Liver (tissue), 9 donors: ENCODE data around the gene HLA-DRB5. TPM values are rescaled to one million over a fixed set of nuclear protein-coding genes. Genes with fewer than 3 reads are reported as not detected.

Experiments used
- DNase-seq: peaks from one replicate; pipeline ENCODE4 v3.0.0-alpha.2; 2017; ENCODE audit warnings: low spot score
- H3K27ac ChIP-seq, 2 donors: one replicate each; pipeline ENCODE4 v1.7.0; 2013; ENCODE audit warnings: inconsistent platforms in 2 of 2, low read length in 2 of 2, control low read depth in 1 of 2, low read depth in 1 of 2, mild to moderate bottlenecking in 1 of 2
- H3K27me3 ChIP-seq, 4 donors: one replicate each; pipeline versions ENCODE4 v1.6.1 to v1.7.0; 2013; ENCODE audit warnings: low read length in 3 of 4, inconsistent platforms in 1 of 4, mild to moderate bottlenecking in 1 of 4, moderate library complexity in 1 of 4; ENCODE audit not compliant: control insufficient read depth in 4 of 4, insufficient read depth in 4 of 4
- H3K36me3 ChIP-seq, 4 donors: one replicate each; pipeline versions ENCODE4 v1.6.1 to v1.7.0; 2013; ENCODE audit warnings: low read length in 3 of 4, mild to moderate bottlenecking in 3 of 4, low read depth in 1 of 4, moderate library complexity in 1 of 4; ENCODE audit not compliant: control insufficient read depth in 4 of 4, insufficient read depth in 3 of 4
- H3K4me1 ChIP-seq, 4 donors: one replicate each; pipeline versions ENCODE4 v1.6.1 to v1.7.0; 2013; ENCODE audit warnings: low read length in 3 of 4, mild to moderate bottlenecking in 3 of 4, moderate library complexity in 1 of 4; ENCODE audit not compliant: control insufficient read depth in 4 of 4, insufficient read depth in 4 of 4
- H3K4me3 ChIP-seq, 3 donors: one replicate each; pipeline versions ENCODE4 v1.6.1 to v1.7.0; 2013; ENCODE audit warnings: low read length in 3 of 3, control low read depth in 1 of 3, low read depth in 1 of 3, mild to moderate bottlenecking in 1 of 3
- H3K9ac ChIP-seq, 2 donors: one replicate each; pipeline ENCODE4 v1.7.0; 2013; ENCODE audit warnings: low read length in 2 of 2, mild to moderate bottlenecking in 2 of 2, moderate library complexity in 2 of 2, control low read depth in 1 of 2, low read depth in 1 of 2
- H3K9me3 ChIP-seq, 4 donors: one replicate each; pipeline versions ENCODE4 v1.6.1 to v1.7.0; 2013; ENCODE audit warnings: low read length in 3 of 4; ENCODE audit not compliant: control insufficient read depth in 4 of 4
- EGR1 ChIP-seq, 2 donors: IDR thresholded peaks; 2 replicates each; pipeline ENCODE4 v1.6.1; 2016 to 2018; ENCODE audit warnings: antibody characterized with exemption in 2 of 2, low read depth in 2 of 2
- FOXA1 ChIP-seq: IDR thresholded peaks from 2 replicates; pipeline ENCODE4 v1.6.1; 2016; ENCODE audit warnings: antibody characterized with exemption
- FOXA2 ChIP-seq: IDR thresholded peaks from 2 replicates; pipeline ENCODE4 v1.6.1; 2016; ENCODE audit warnings: antibody characterized with exemption
- GABPA ChIP-seq, 2 donors: IDR thresholded peaks in 1 of 2; conservative IDR thresholded peaks in 1 of 2; 2 replicates each; pipeline ENCODE4 v1.6.1; 2016; ENCODE audit warnings: antibody characterized with exemption in 2 of 2, mild to moderate bottlenecking in 1 of 2, moderate library complexity in 1 of 2
- HNF4A ChIP-seq, 2 donors: conservative IDR thresholded peaks; 2 replicates each; pipeline ENCODE4 v1.6.1; 2016; ENCODE audit warnings: antibody characterized with exemption in 2 of 2, mild to moderate bottlenecking in 2 of 2
- HNF4G ChIP-seq: IDR thresholded peaks from 2 replicates; pipeline ENCODE4 v1.6.1; 2016; ENCODE audit warnings: antibody characterized with exemption
- JUND ChIP-seq, 2 donors: IDR thresholded peaks; 2 replicates each; pipeline ENCODE4 v1.6.1; 2016; ENCODE audit warnings: antibody characterized with exemption in 2 of 2
- NR2F2 ChIP-seq: IDR thresholded peaks from 2 replicates; pipeline ENCODE4 v1.6.1; 2016; ENCODE audit warnings: antibody characterized with exemption
- RAD21 ChIP-seq, 2 donors: IDR thresholded peaks; 2 replicates each; pipeline ENCODE4 v1.6.1; 2016; ENCODE audit warnings: antibody characterized with exemption in 2 of 2, mild to moderate bottlenecking in 2 of 2
- RXRA ChIP-seq, 2 donors: IDR thresholded peaks; 2 replicates each; pipeline ENCODE4 v1.6.1; 2017 to 2018; ENCODE audit warnings: antibody characterized with exemption in 2 of 2, mild to moderate bottlenecking in 1 of 2
- SP1 ChIP-seq: IDR thresholded peaks from 2 replicates; pipeline ENCODE4 v1.6.1; 2018; ENCODE audit warnings: antibody characterized with exemption, mild to moderate bottlenecking
- TAF1 ChIP-seq: conservative IDR thresholded peaks from 2 replicates; pipeline ENCODE4 v1.6.1; 2016; ENCODE audit warnings: antibody characterized with exemption, mild to moderate bottlenecking
- YY1 ChIP-seq: IDR thresholded peaks from 2 replicates; pipeline ENCODE4 v1.6.1; 2016; ENCODE audit warnings: antibody characterized with exemption, mild to moderate bottlenecking
- WGBS: extraction: QIAGEN DNeasy Blood & Tissue Kit; methylation state at CpG from one replicate; pipeline ENCODE4 v1.1.7; 2013; 5-methylcytosine and 5-hydroxymethylcytosine counted together
- polyA plus RNA-seq, 2 donors: library from polyadenylated mRNA; stranded (reverse) in 1 of 2; unstranded in 1 of 2; fragments of 200-250 nt in 1 of 2; fragments of >200 nt in 1 of 2; fragmentation: Nextera tagmentation in 1 of 2; extraction: Ambion mirVana in 1 of 2; gene quantifications; one replicate each; pipeline versions ENCODE4 v1.2.1 to v1.2.3, GENCODE V29; 2013 to 2015
- total RNA-seq, 2 donors: library from RNA; depleted of rRNA; stranded (reverse); fragments of >200 nt; gene quantifications; one replicate each; pipeline ENCODE4 v1.2.3, GENCODE V29; 2014
- TF ChIP-seq, protein P1 (sequence below): fragments of 150-350 bp; IDR thresholded peaks from 2 replicates; pipeline ENCODE4 v1.5.1; 2017; ENCODE audit warnings: improper control_type of control experiment, low read depth, low read length; ENCODE audit not compliant: missing input control
- TF ChIP-seq, protein P2 (sequence below): IDR thresholded peaks from 2 replicates; pipeline ENCODE4 v1.6.1; 2016; ENCODE audit warnings: antibody characterized with exemption
- TF ChIP-seq, protein P3 (sequence below): IDR thresholded peaks from 2 replicates; pipeline ENCODE4 v1.6.1; 2016; ENCODE audit warnings: antibody characterized with exemption
- TF ChIP-seq, protein P4 (sequence below): IDR thresholded peaks from 2 replicates; pipeline ENCODE4 v1.6.1; 2016; ENCODE audit warnings: antibody characterized with exemption
- donor health status: healthy.
- donor health status: healthy.
- donor health status: healthy.
- donor health status: healthy.
- donor health status: healthy.

HLA-DRB5 gene
- total and polyA plus RNA-seq, 4 donors, result 0.36 to 42.9 (median 2.8) TPM

DNA sequence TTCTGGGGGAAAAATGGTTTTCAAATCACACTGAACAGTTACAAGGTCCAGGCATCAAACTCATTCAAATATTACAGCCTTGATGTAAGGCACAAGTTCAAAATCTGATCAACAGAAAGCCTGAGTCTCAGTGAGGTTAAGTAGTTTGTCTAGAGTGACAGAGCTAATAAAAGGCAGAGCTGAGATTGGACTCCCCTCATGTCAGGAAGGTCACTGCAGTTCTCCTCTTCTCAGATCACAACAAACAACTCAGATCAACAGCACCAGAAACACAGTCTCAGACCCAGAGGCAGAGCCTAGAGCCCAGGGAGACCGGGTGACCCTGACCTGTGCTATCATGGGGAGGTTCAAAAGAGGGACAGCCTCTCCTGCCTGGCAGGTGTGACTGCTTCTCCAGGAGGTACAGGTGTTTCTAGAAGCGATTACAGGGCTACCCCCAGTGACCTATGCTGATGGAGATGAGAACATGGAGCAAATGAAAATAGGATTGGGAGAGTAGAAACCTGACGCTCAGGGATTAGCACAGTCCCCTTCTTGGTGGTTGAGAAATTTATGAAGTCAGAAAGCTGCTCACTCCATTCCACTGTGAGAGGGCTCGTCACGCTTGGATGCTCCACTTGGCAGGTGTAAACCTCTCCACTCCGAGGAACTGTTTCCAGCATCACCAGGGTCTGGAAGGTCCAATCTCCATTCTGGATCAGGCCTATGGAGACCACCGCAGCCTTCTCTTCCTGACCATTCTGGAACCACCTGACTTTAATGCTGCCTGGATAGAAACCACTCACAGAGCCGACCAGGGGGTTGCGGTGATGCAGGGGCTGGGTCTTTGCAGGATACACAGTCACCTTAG lies 24.3 kb upstream of the HLA-DRB5 start:
- no peak overlapping the region for H3K27ac ChIP-seq
- H3K27me3 ChIP-seq, result no peaks in the 10 kb centered on the region
- H3K36me3 ChIP-seq, result no peaks in the 10 kb centered on the region
- no peak for DNase-seq
- no peaks in the 10 kb centered on the region for H3K9me3 ChIP-seq
- 49% methylated on average over 9 of the region's 9 CpGs for WGBS
- TF ChIP-seq RXRA (IDR thresholded peaks at IDR 0.05) (no peak), NR2F2 (no peak), HNF4A (conservative IDR thresholded peaks at IDR 0.05) (no peak), GABPA (IDR thresholded peaks at IDR 0.05 in 1 of 2, conservative IDR thresholded peaks at IDR 0.05 in 1 of 2) (no peak), EGR1 (IDR thresholded peaks at IDR 0.05; ENCODE audit: low read depth in 2 of 2) (no peak)
- TF ChIP-seq, protein P1, sequence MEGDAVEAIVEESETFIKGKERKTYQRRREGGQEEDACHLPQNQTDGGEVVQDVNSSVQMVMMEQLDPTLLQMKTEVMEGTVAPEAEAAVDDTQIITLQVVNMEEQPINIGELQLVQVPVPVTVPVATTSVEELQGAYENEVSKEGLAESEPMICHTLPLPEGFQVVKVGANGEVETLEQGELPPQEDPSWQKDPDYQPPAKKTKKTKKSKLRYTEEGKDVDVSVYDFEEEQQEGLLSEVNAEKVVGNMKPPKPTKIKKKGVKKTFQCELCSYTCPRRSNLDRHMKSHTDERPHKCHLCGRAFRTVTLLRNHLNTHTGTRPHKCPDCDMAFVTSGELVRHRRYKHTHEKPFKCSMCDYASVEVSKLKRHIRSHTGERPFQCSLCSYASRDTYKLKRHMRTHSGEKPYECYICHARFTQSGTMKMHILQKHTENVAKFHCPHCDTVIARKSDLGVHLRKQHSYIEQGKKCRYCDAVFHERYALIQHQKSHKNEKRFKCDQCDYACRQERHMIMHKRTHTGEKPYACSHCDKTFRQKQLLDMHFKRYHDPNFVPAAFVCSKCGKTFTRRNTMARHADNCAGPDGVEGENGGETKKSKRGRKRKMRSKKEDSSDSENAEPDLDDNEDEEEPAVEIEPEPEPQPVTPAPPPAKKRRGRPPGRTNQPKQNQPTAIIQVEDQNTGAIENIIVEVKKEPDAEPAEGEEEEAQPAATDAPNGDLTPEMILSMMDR, result no peak
- TF ChIP-seq, protein P2, sequence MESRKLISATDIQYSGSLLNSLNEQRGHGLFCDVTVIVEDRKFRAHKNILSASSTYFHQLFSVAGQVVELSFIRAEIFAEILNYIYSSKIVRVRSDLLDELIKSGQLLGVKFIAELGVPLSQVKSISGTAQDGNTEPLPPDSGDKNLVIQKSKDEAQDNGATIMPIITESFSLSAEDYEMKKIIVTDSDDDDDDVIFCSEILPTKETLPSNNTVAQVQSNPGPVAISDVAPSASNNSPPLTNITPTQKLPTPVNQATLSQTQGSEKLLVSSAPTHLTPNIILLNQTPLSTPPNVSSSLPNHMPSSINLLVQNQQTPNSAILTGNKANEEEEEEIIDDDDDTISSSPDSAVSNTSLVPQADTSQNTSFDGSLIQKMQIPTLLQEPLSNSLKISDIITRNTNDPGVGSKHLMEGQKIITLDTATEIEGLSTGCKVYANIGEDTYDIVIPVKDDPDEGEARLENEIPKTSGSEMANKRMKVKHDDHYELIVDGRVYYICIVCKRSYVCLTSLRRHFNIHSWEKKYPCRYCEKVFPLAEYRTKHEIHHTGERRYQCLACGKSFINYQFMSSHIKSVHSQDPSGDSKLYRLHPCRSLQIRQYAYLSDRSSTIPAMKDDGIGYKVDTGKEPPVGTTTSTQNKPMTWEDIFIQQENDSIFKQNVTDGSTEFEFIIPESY, result no peak
- H3K9ac ChIP-seq, result no peak overlapping the region
- H3K4me1 ChIP-seq, result no peaks in the 10 kb centered on the region
- no peak overlapping the region for H3K4me3 ChIP-seq

DNA sequence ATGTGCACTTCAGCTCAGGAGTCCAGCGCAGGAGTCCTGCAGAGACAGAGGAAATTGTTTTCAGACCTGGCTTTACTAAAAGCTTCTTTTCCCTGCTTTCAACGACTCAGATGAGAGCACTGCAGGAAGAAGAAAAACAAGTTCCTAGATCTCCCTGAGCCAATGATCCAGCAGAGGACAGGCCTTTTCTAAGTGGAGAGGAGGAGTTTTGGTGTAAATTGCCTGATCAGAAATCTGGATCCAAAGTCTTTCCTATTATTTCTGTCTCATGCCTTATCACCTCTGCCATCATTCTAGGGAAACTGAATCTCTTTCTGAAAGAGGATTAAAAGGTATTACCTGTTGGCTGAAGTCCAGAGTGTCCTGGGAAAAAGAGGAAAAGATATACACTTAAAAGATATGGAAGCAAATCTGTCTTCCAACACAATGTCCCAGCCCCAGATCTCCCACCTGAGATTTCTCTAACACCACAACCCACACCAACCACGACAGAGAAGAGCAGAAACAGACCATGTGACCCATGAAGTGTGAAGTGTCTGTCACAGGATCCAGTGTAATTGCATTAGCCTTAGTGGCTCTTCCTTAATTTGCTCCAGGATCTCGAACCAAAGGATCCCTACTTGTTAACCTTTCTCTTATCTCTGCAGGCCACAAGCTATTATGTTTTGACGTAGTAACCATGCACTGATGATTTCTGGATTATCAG lies 23.1 kb upstream of the HLA-DRB5 start:
- Histone ChIP-seq H3K27me3 (no peaks in the 10 kb centered on the region), H3K36me3 (no peaks in the 10 kb centered on the region), H3K4me3 (no peak overlapping the region), H3K9me3 (no peaks in the 10 kb centered on the region), H3K9ac (no peak overlapping the region), H3K27ac (no peak overlapping the region), H3K4me1 (no peaks in the 10 kb centered on the region)
- WGBS, result 22% methylated on average over 5 of the region's 5 CpGs
- DNase-seq, result no peak
- TF ChIP-seq, protein P2, result no peak
- no peak for TF ChIP-seq TAF1
- TF ChIP-seq, protein P3, sequence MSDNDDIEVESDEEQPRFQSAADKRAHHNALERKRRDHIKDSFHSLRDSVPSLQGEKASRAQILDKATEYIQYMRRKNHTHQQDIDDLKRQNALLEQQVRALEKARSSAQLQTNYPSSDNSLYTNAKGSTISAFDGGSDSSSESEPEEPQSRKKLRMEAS, result no peak
- TF ChIP-seq HNF4A (conservative IDR thresholded peaks at IDR 0.05), result no peak
- no peak for TF ChIP-seq NR2F2
- TF ChIP-seq, protein P1, result no peak
- TF ChIP-seq GABPA (IDR thresholded peaks at IDR 0.05 in 1 of 2, conservative IDR thresholded peaks at IDR 0.05 in 1 of 2), result no peak
- no peak for TF ChIP-seq FOXA1
- TF ChIP-seq RAD21 (IDR thresholded peaks at IDR 0.05), result no peak
- no peak for TF ChIP-seq FOXA2
- no peak for TF ChIP-seq JUND (IDR thresholded peaks at IDR 0.05)
- TF ChIP-seq, protein P4, sequence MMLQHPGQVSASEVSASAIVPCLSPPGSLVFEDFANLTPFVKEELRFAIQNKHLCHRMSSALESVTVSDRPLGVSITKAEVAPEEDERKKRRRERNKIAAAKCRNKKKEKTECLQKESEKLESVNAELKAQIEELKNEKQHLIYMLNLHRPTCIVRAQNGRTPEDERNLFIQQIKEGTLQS, result no peak
- TF ChIP-seq YY1, result no peak
- TF ChIP-seq RXRA (IDR thresholded peaks at IDR 0.05), result no peak
- no peak for TF ChIP-seq SP1
- TF ChIP-seq HNF4G, result no peak
